GM12872 (cell line): Measurements from ENCODE around the gene FRYL.

Experiments
- TF ChIP-seq, protein P1 (sequence below): IDR thresholded peaks from 3 replicates; pipeline ENCODE4 v1.5.1; 2011; ENCODE audit warnings: low read depth, mild to moderate bottlenecking, low read length, moderate library complexity; ENCODE audit not compliant: insufficient read depth

Gene FRYL

DNA sequence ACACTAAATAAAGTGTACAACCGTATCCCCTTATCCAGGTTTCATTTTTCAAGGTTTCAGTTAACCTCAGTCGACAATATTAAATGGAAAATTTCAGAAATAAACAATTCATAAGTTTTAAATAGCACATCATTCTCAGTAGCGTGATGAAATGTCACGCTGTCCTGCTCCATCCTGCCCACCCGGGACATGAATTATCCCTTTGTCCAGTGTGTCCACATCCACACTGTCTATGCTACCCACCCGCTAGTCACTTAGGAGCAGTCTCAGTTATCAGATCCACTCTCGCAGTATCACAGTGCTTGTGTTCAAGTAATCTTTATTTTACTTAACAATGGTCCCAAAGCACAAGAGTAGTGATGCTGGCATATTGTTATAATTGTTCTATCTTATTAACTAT is 54.7 kb downstream of the FRYL start:
- TF ChIP-seq, protein P1, sequence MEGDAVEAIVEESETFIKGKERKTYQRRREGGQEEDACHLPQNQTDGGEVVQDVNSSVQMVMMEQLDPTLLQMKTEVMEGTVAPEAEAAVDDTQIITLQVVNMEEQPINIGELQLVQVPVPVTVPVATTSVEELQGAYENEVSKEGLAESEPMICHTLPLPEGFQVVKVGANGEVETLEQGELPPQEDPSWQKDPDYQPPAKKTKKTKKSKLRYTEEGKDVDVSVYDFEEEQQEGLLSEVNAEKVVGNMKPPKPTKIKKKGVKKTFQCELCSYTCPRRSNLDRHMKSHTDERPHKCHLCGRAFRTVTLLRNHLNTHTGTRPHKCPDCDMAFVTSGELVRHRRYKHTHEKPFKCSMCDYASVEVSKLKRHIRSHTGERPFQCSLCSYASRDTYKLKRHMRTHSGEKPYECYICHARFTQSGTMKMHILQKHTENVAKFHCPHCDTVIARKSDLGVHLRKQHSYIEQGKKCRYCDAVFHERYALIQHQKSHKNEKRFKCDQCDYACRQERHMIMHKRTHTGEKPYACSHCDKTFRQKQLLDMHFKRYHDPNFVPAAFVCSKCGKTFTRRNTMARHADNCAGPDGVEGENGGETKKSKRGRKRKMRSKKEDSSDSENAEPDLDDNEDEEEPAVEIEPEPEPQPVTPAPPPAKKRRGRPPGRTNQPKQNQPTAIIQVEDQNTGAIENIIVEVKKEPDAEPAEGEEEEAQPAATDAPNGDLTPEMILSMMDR = no peak

DNA sequence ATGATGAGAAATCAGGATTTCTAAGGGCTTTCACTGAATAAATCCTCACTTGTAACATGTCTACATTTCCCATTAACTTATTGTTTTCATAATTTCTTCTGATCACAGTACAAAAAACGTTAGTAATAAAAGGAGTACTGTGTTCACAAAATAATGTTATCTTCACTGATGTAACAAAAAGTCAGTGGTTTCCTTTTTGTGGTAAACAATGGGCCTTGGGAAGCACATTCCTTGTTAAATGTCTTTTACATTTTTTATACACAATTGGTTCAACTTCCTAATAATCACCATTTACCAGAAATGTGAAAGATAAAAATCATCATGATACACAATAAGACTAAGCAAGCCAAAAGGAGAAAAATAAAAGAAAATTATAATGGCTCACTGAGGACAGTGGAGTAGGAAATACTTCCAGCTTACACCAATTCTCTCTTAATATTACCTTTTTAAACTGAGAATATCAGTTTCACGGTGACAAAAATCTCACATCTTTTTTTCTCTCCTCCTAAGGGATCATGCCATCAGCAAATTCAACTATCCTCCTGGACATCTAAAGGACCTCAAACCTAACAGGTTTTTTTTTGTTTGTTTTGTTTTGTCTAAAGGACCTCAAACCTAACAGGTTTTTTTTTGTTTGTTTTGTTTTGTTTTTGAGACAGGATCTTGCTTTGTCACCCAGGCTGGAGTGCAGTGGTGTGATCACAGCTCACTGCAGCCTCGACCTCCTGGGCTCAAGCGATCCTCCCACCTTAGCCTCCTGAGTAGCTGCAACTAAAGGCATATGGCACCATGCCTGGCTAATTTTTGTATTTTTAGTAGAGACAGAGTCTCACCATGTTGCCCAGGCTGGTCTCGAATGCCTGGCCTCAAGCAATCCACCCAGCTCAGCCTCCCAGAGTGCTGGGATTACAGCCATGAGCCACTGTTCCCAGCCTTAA is 57.3 kb downstream of the FRYL start:
- TF ChIP-seq, protein P1 = no peak

DNA sequence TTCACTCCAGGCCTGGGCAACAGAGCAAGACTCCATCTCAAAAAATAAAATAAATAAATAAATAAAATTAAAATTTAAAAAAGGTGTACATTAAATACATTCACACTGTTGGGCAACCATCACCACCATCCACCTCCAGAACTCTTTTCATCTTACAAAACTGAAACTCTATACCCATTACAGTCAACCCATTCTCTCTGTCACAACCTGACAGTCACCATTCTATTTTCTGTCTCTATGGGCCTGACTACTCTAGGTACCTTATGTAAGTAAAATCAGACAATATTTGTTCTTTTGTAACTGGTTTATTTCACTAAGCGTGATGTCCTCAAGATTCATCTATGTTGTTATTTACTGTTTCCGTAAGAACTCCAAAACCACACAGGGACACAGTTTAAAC is 59.6 kb downstream of the FRYL start:
- TF ChIP-seq, protein P1 = no peak

DNA sequence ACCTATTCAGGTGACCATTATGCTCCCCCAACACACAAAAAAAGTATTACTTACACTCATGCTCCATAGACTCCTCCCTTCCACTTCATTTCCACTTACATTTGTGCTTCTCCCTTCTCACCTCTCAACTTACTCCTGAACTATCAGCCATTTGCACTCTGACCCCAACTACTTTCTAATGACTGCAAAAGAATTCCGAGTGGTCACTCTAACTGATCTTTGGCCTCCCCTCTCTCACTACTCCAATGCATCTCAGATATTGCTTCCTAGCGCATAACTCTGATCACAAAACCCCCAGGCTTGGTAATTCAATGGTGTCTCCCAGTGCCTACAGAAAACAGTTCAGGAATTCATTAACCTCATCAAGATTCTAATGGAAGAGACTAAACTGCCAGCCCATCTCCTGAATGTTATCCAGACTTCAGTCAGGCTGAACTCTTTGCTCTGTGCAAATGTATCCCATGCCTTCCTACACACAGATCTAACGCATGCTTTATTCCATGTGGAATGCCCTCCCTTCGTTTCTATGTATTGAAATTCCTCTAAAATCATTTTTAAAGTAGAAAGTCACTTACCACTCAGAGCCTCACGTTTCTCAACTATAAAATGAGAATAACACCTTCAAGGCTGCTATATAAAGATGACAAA is 61.1 kb downstream of the FRYL start:
- TF ChIP-seq, protein P1 = no peak

DNA sequence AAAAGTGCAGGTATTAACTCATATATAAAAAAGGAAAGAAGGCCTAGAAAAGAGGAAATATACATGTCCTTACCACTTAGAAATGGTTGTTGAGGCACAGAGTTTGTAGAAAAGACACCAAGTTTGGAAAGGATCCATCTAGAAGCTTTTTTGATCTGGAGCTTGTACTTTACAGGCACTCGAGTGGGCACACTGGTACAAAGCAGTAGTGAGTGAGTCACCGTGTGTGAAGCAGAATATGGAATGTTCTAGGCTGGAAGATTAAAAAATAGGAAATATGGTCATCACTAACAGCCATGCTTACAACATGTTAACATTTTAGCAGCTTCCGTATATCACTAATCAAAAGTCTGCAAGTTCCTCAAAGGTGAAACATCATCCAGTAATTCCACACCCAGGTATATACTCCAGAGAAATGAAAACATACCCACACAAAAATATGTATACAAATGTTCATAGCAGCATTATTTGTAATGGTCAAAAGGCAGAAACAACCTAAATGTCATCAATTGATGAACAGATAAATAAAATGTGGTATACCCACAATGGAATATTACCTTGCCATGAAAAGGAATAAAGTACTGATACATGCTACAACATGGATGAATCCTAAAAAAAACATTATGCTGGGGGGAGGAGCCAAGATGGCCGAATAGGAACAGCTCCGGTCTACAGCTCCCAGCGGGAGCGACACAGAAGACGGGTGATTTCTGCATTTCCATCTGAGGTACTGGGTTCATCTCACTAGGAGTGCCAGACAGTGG is 69.5 kb downstream of the FRYL start:
- TF ChIP-seq, protein P1 = no peak

DNA sequence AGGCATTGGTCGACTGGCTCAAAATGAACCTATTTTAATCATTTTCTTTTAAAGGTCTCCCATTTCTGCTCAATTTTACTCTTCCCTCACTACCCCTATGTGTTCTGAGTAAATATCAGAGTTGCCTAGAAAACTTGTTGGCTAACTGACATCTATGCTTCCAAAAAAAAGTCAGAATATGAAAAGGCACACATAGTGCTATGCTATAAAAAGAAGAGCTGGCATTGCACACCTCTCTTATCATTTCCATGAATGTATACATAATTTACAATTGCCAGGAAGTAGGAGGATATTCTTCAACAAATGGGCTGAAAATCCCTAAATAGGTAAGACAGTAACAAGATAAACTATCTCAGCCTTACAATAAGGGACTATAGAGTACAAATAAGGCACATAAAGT is 70.2 kb downstream of the FRYL start:
- TF ChIP-seq, protein P1 = no peak

DNA sequence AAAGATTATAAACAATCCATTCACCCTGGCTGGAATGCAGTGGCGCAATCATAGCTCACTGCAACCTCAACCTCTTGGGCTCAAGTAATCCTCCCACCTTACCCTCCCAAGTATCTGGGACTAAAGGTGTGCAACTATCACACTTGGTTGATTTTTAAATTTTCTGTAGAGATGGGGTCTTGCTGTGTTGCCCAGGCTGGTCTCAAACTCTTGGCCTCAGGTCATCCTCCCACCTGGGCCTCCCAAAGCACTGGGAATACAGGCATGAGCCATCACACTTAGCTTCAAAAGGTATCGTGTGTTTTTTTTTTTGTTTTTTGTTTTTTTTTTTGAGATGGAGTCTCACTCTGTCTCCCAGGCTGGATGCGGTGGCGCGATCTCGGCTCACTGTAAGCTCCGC is 71.5 kb downstream of the FRYL start:
- TF ChIP-seq, protein P1 = no peak
